Small intestine (tissue), 7 donors: ENCODE data around the gene KPNB1. TPM values are rescaled to one million over a fixed set of nuclear protein-coding genes. Genes with fewer than 3 reads are reported as not detected.

Source experiments
- DNase-seq, 2 donors: peaks; one replicate each; pipeline versions ENCODE4 v3.0.0 to v3.0.0-alpha.2; 2013
- FAIRE-seq: peaks from 2 replicates; lab custom pipeline; 2012; peaks lifted over from hg19 to GRCh38; lab: Jason Lieb, UNC
- H3K27ac ChIP-seq, 3 donors: one replicate each; pipeline ENCODE4 v1.5.1; 2013; ENCODE audit warnings: low read length in 2 of 3, mild to moderate bottlenecking in 2 of 3, control low read depth in 1 of 3, inconsistent platforms in 1 of 3, low read depth in 1 of 3, moderate library complexity in 1 of 3
- H3K27me3 ChIP-seq, 3 donors: one replicate each; pipeline ENCODE4 v1.6.1; 2013; ENCODE audit warnings: low read length in 3 of 3, inconsistent platforms in 1 of 3; ENCODE audit not compliant: control insufficient read depth in 3 of 3, insufficient read depth in 3 of 3
- H3K36me3 ChIP-seq, 3 donors: one replicate each; pipeline ENCODE4 v1.6.1; 2013; ENCODE audit warnings: low read length in 3 of 3, inconsistent platforms in 1 of 3, low read depth in 1 of 3, mild to moderate bottlenecking in 1 of 3, moderate library complexity in 1 of 3; ENCODE audit not compliant: control insufficient read depth in 3 of 3, insufficient read depth in 2 of 3
- H3K4me1 ChIP-seq, 3 donors: one replicate each; pipeline ENCODE4 v1.6.1; 2013; ENCODE audit warnings: low read length in 2 of 3, inconsistent platforms in 1 of 3, low read depth in 1 of 3, mild to moderate bottlenecking in 1 of 3, moderate library complexity in 1 of 3; ENCODE audit not compliant: control insufficient read depth in 3 of 3, insufficient read depth in 2 of 3
- H3K4me3 ChIP-seq, 3 donors: one replicate each; pipeline ENCODE4 v1.5.1; 2013; ENCODE audit warnings: low read length in 3 of 3, control low read depth in 1 of 3, inconsistent platforms in 1 of 3, low read depth in 1 of 3, mild to moderate bottlenecking in 1 of 3, moderate library complexity in 1 of 3
- H3K9me3 ChIP-seq, 2 donors: one replicate each; pipeline ENCODE4 v1.6.1; 2013; ENCODE audit warnings: low read depth in 1 of 2, low read length in 1 of 2; ENCODE audit not compliant: control insufficient read depth in 2 of 2, insufficient read depth in 1 of 2
- WGBS, 3 donors: extraction: QIAGEN DNeasy Blood & Tissue Kit; methylation state at CpG; one replicate each; pipeline ENCODE4 v1.1.7; 2013; 5-methylcytosine and 5-hydroxymethylcytosine counted together
- polyA plus RNA-seq, 4 donors: library from polyadenylated mRNA; stranded (reverse) in 3 of 4; unstranded in 1 of 4; fragments of 200-250 nt in 3 of 4; fragments of 120-200 nt in 1 of 4; gene quantifications; one replicate each; pipeline versions ENCODE4 v1.2.1 to v1.2.3, GENCODE V29; 2013
- donor health status: healthy with polysubstance abuse.
- donor health status: control.
- donor health status: control.
- donor health status: Bipolar disorder and iron deficiency.
- donor health status: healthy.

The KPNB1 gene
- polyA plus RNA-seq, 4 donors = 25.9 to 160 (median 54.7) TPM

DNA sequence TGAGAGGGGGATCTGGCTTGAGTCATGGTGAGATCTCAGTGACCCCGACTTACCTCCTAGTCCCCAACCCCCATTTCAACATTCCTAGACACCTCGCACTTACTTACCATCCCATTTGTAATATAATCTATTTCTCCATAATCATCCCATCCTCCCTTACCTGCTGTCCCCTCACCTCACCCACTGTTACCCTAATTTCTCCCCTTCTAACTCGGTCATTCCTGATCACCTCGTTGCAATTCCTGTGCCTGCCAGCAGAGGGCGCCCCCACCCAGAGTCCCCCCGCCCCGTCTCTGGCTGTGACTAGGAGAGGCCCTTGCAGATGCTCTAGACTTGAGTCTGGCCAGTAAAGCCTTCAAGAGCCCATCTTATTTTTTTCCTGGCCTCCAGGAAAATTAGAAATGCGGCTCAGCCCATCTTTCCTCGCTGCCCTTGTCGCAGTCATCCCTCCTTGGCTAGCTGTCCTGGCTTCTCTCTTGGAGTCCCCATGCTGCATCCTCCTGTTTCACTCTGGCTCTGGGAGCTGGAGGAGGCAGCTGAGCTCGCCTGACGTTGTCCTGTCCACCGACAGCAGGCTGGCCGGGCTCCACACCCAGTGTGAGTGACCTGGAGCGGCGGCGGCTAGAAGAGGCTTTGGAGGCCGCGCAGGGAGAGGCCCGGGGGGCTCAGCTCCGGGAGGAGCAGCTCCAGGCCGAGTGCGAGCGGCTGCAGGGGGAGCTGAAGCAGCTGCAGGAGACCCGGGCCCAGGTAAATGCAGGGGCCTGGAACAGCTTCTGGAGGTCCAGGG is 49.2 kb downstream of the KPNB1 start:
- DNase-seq = peak; percentile 54 to 57

DNA sequence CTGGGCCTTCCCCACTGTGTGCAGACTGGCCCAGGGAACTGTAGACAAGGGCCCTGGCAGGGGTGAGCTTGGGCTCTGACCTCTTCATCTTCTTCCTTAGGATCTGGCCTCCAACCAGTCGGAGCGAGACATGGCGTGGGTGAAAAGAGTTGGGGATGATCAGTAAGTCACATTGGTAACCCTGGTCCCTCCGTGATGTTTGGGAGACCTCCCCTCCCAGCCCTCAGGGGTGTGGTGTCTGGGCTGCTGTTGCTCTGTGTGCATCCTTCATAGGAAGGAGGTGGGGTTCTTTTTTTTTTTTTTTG is 49.8 kb downstream of the KPNB1 start:
- FAIRE-seq = no peak
- H3K36me3 ChIP-seq = peaks cover 0 to 47% (median 3%) of the 10 kb centered on the region in 3 donors

More for the DNA sequence above, 49.2 kb downstream of the KPNB1 start:
- H3K27ac ChIP-seq = no peak overlapping the region
- no peak for FAIRE-seq
- peaks cover 0 to 47% (median 3%) of the 10 kb centered on the region in 3 donors for H3K36me3 ChIP-seq
- no peaks in the 10 kb centered on the region for H3K9me3 ChIP-seq
- peaks cover 0 to 5% (median 0%) of the 10 kb centered on the region in 3 donors for H3K4me1 ChIP-seq
- H3K4me3 ChIP-seq = no peak overlapping the region
- 65 to 67% (median 66%) methylated on average over 25 of the region's 25 CpGs for WGBS, 3 donors
- H3K27me3 ChIP-seq = no peaks in the 10 kb centered on the region

DNA sequence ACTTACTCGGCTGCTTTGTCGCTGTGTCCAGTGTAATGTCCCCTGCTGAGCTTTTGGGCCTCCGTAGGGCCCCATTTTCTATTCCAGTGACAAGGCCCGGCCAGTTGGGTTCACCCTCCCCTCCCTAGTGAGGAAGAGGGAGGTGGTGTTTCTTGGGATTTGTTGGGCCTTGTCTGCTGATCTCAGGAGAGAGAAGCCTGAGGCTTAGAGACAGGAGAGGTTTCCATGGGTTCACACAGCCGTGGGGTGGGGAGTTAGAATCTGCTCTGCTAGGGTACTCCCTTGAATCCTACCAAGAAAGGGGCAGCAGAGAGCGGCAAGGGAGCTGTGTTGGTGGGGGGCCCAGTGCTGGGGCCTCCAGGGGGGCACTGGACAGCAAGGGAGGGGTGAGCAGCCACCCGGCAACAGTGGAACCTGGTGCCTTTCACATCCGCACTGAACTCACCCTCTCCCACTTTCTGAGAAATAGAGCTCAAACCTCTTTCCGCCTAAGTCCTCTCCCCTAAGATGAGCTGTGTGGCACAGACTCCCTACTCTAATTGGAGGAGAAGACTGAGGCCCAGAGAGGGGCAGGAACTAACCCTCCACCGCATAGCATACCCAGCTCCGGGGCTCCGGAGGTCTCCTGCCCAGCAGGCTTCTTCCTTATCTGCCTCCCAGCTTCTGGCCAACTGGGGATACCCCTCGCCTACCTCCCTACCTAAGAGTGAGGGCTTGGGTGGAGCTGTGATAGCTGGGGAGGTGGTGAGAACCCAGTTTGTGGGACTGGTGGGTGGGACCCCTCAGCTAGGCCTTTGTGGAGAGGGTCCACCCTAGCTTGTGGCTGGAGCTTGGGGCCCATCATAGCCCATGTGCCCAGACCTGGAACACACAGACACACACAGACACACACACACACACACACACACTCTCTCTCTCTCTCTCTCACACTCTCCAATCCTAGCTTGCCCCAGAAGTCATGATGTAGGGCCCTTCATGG is 51.0 kb downstream of the KPNB1 start:
- H3K27ac ChIP-seq = no peak overlapping the region
- H3K4me1 ChIP-seq = no peaks in the 10 kb centered on the region
- no peaks in the 10 kb centered on the region for H3K9me3 ChIP-seq
- no peak overlapping the region for H3K4me3 ChIP-seq
- DNase-seq (no peak), FAIRE-seq (no peak)
- 82 to 93% (median 83%) methylated on average over 13 of the region's 13 CpGs for WGBS, 3 donors
- peaks cover 0 to 55% (median 3%) of the 10 kb centered on the region in 3 donors for H3K36me3 ChIP-seq
- peaks cover 0 to 2% (median 0%) of the 10 kb centered on the region in 3 donors for H3K27me3 ChIP-seq

More for the DNA sequence above, 49.8 kb downstream of the KPNB1 start:
- 89 to 98% (median 92%) methylated on average over 4 of the region's 4 CpGs for WGBS, 3 donors
- H3K27me3 ChIP-seq = no peaks in the 10 kb centered on the region
- H3K27ac ChIP-seq = no peak overlapping the region
- no peaks in the 10 kb centered on the region for H3K9me3 ChIP-seq
- peaks cover 0 to 5% (median 0%) of the 10 kb centered on the region in 3 donors for H3K4me1 ChIP-seq
- H3K4me3 ChIP-seq = no peak overlapping the region
- DNase-seq = no peak

DNA sequence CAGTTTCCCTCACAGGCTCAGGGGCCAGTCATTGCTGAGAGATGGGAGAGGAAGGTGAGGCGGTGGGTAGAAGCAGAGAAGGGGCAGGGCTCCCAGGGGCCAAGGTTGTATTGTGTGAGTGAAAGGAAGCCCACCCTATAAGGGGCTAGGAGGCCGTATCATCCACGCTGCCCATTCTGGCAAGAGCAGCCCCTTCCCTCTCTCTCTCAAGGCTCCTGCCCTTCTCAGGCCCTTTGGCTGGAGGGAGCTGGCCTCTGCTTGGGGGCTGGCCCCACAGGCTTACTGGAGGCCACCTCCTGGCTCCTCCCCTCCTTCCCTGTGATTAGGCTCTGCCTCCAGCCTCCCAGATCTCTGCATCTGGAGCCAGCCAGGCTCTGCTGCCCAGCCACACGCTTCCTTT is 51.9 kb downstream of the KPNB1 start:
- no peak for DNase-seq
- no peak for FAIRE-seq

DNA sequence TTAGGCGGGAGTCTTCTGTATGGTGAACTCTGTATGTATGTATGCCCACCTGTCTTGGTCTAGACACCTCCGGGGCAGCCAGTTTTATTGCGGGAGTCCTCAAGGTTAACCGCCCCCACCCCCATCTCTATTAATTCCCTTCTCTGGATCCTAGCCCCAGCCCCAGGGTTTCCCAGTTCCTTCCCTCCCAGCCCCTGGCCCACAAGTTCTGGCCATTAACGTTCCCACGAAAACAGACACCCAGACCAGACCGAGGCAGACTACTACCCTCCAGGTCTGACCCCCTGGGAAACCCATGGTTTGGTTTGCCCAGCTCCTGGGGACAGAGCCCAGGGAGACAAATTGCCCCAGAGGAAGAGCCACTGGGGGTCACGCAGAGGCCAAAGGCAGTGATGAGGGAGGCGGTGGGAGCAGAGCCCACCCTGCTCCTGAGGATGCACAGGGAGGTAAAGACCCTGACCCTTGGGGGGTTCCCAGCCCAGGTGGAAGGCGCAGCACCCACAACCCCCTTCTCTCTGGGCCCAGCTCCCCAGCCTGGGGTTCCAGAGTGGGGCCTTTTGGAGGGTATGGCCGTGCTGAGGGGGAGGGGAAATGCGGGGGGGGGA is 52.8 kb downstream of the KPNB1 start:
- Histone ChIP-seq H3K27ac (no peak overlapping the region), H3K9me3 (no peaks in the 10 kb centered on the region), H3K36me3 (peaks cover 0 to 54% (median 3%) of the 10 kb centered on the region in 3 donors), H3K4me3 (no peak overlapping the region), H3K27me3 (peaks cover 0 to 7% (median 0%) of the 10 kb centered on the region in 3 donors), H3K4me1 (peaks cover 0 to 2% (median 0%) of the 10 kb centered on the region in 3 donors)
- FAIRE-seq (no peak), DNase-seq (no peak)
- WGBS, 3 donors = 77 to 86% (median 77%) methylated on average over 12 of the region's 12 CpGs

More for the DNA sequence above, 51.9 kb downstream of the KPNB1 start:
- Histone ChIP-seq H3K27me3 (peaks cover 0 to 3% (median 0%) of the 10 kb centered on the region in 3 donors), H3K9me3 (no peaks in the 10 kb centered on the region), H3K4me3 (no peak overlapping the region), H3K36me3 (peaks cover 0 to 58% (median 3%) of the 10 kb centered on the region in 3 donors), H3K4me1 (no peaks in the 10 kb centered on the region), H3K27ac (no peak overlapping the region)
- WGBS, 3 donors = 85 to 98% (median 95%) methylated on average over 4 of the region's 4 CpGs

DNA sequence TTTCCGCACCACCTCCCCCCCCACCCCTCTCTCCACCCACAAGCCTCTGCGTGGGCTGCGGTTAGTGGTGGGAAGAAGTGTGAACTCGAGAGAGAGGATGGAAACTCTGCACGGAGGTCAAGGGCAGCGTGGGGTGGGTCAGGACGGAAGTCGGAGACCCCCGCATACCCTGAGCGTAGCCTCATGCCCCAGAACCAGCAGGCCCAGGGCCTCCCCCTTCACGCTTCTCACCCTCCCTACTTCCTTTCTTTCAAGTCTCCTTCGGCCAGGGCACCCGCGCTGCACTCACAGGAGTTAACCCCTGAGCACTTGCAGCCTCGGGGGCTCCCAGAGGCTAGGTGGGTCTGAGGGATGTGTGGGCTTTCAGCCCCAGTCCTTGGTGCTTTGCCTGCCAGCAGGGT is 53.5 kb downstream of the KPNB1 start:
- Histone ChIP-seq H3K9me3 (no peaks in the 10 kb centered on the region), H3K27me3 (peaks cover 0 to 14% (median 0%) of the 10 kb centered on the region in 3 donors), H3K4me3 (no peak overlapping the region), H3K36me3 (peaks cover 0 to 55% (median 3%) of the 10 kb centered on the region in 3 donors), H3K4me1 (peaks cover 0 to 3% (median 0%) of the 10 kb centered on the region in 3 donors), H3K27ac (no peak overlapping the region)
- DNase-seq (no peak), FAIRE-seq (no peak)
- 54 to 76% (median 60%) methylated on average over 14 to 15 of the region's 15 CpGs for WGBS, 3 donors

DNA sequence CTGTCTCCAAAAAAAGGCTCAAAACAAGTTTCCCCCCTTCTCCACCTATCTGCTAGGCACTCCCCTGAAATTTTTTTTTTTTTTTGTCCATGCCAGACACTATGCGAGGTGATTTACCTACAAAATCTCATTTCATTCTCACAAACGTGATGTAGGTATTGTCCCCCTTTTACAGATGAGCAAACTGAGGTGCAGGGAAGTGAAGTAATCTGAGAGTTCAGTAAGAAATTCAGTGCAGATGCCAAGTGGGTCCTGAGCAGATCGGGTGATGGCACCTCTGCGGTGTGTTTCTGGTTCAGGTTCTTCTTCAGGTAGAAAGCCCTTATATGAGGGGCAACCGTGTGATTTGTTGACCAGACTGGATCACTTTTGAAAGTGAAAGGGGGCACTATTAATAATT is 54.0 kb downstream of the KPNB1 start:
- FAIRE-seq = no peak

DNA sequence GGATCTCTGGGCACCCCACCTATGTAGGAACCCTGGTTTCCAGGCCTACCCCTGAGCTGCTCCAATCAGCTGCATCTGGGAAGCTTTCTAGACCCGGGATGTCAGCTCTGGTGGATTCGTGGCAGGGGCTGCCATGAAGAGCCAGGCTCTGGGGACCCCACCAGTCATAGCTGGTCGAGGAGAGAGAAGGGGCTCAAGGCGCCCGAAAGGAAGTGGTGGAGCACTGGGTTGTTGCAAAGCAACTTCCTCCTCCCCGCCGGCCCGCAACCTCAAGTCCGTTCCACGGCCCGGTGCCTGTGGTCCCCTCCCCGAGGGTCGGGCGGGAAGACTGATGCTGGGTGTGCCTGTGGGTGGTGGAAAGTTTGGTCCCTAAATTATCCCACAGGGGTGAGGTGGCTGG is 54.4 kb downstream of the KPNB1 start:
- H3K27ac ChIP-seq = no peak overlapping the region
- H3K36me3 ChIP-seq = peaks cover 0 to 49% (median 3%) of the 10 kb centered on the region in 3 donors
- no peak for DNase-seq
- no peak for FAIRE-seq
- H3K4me1 ChIP-seq = peaks cover 0 to 3% (median 0%) of the 10 kb centered on the region in 3 donors
- H3K27me3 ChIP-seq = peaks cover 0 to 17% (median 0%) of the 10 kb centered on the region in 3 donors
- 61 to 70% (median 65%) methylated on average over 14 of the region's 14 CpGs for WGBS, 3 donors
- H3K4me3 ChIP-seq = no peak overlapping the region
- no peaks in the 10 kb centered on the region for H3K9me3 ChIP-seq

More for the DNA sequence above, 54.0 kb downstream of the KPNB1 start:
- 75 to 90% (median 77%) methylated on average over 5 of the region's 5 CpGs for WGBS, 3 donors
- H3K4me1 ChIP-seq = peaks cover 0 to 3% (median 0%) of the 10 kb centered on the region in 3 donors
- DNase-seq = no peak
- peaks cover 0 to 52% (median 3%) of the 10 kb centered on the region in 3 donors for H3K36me3 ChIP-seq
- H3K27me3 ChIP-seq = peaks cover 0 to 17% (median 0%) of the 10 kb centered on the region in 3 donors
- H3K27ac ChIP-seq = no peak overlapping the region
- H3K9me3 ChIP-seq = no peaks in the 10 kb centered on the region
- H3K4me3 ChIP-seq = no peak overlapping the region
